Common myeloid progenitor, CD34-positive (primary cell): ENCODE results near the gene ANO1.

Source experiments
- CTCF ChIA-PET: fragments of 350-600 bp; sonication (Branson Sonifier 250); formaldehyde crosslinking; loops from one replicate; lab custom pipeline; 2021; ENCODE audit warnings: antibody characterized with exemption; lab: Charles Lee
- POLR2A ChIA-PET: fragments of 350-600 bp; sonication (Branson Sonifier 250); formaldehyde crosslinking; loops from one replicate; lab custom pipeline; 2021; ENCODE audit warnings: antibody characterized with exemption; lab: Charles Lee
- DNase-seq, 3 donors: peaks; one replicate each; pipeline versions ENCODE4 v3.0.0 to v3.0.0-alpha.2; 2013
- H3K27ac ChIP-seq, 2 experiments: 1 replicate in 1 of 2; 2 replicates in 1 of 2; pipeline ENCODE4 v1.7.0; 2013; ENCODE audit warnings: inconsistent platforms in 2 of 2, low read length in 2 of 2, mild to moderate bottlenecking in 2 of 2, low read depth in 1 of 2, moderate library complexity in 1 of 2; ENCODE audit not compliant: severe bottlenecking in 2 of 2, insufficient read depth in 1 of 2, poor library complexity in 1 of 2
- H3K27me3 ChIP-seq, 5 experiments: replicated peaks in 2 of 5; 1 replicate in 3 of 5; 2 replicates in 2 of 5; pipeline versions ENCODE4 v1.6.1 to v1.7.0; 2013; ENCODE audit warnings: low read length in 4 of 5, mild to moderate bottlenecking in 2 of 5, moderate library complexity in 2 of 5, inconsistent platforms in 1 of 5; ENCODE audit not compliant: insufficient read depth in 5 of 5, control insufficient read depth in 4 of 5
- H3K36me3 ChIP-seq, 4 experiments: 1 replicate in 2 of 4; 2 replicates in 2 of 4; pipeline versions ENCODE4 v1.6.1 to v1.7.0; 2013; ENCODE audit warnings: low read length in 3 of 4, control low read depth in 1 of 4, mild to moderate bottlenecking in 1 of 4; ENCODE audit not compliant: control insufficient read depth in 4 of 4, insufficient read depth in 4 of 4
- H3K4me1 ChIP-seq, 4 experiments: 1 replicate in 3 of 4; 2 replicates in 1 of 4; pipeline versions ENCODE4 v1.6.1 to v1.7.1; 2013; ENCODE audit warnings: low read length in 3 of 4, mild to moderate bottlenecking in 3 of 4, control low read depth in 1 of 4, inconsistent platforms in 1 of 4, moderate library complexity in 1 of 4; ENCODE audit not compliant: control insufficient read depth in 4 of 4, insufficient read depth in 4 of 4; ENCODE audit errors: control extremely low read depth in 1 of 4
- H3K4me3 ChIP-seq, 7 experiments: 1 replicate in 4 of 7; 2 replicates in 3 of 7; pipeline versions ENCODE4 v1.5.1 to v1.7.0; 2013; ENCODE audit warnings: mild to moderate bottlenecking in 7 of 7, low read length in 6 of 7, moderate library complexity in 6 of 7, inconsistent platforms in 2 of 7, low read depth in 2 of 7, control low read depth in 1 of 7; ENCODE audit not compliant: insufficient read depth in 4 of 7, control insufficient read depth in 1 of 7; ENCODE audit errors: extremely low read depth in 1 of 7
- H3K9me3 ChIP-seq, 5 experiments: 1 replicate in 4 of 5; 2 replicates in 1 of 5; pipeline versions ENCODE4 v1.6.1 to v1.7.1; 2013; ENCODE audit warnings: low read length in 4 of 5, mild to moderate bottlenecking in 2 of 5, inconsistent platforms in 1 of 5, low read depth in 1 of 5, moderate library complexity in 1 of 5; ENCODE audit not compliant: control insufficient read depth in 4 of 5, insufficient read depth in 2 of 5; ENCODE audit errors: control extremely low read depth in 1 of 5
- WGBS: methylation state at CpG from one replicate; pipeline ENCODE4 v1.1.5; 2013; ENCODE audit not compliant: insufficient coverage; 5-methylcytosine and 5-hydroxymethylcytosine counted together

The ANO1 gene

GRCh38 chr11:70095541-70096252 is 17.6 kb downstream of the ANO1 start:
- ChIA-PET POLR2A (no interaction called here), CTCF (interaction anchor here (1.0 kb wide), 1 partner anchor 177 kb away, joined by 3 read pairs; no protein-coding TSS in a partner anchor)
- DNase-seq: no peak
- Histone ChIP-seq H3K9me3 (no peaks in the 10 kb centered on the region), H3K4me3 (no peak overlapping the region), H3K27ac (no peak overlapping the region), H3K4me1 (no peaks in the 10 kb centered on the region), H3K36me3 (no peaks in the 10 kb centered on the region), H3K27me3 (peaks cover 0 to 38% (median 0%) of the 10 kb centered on the region in 5 experiments)
- WGBS: 79% methylated on average over 10 of the region's 13 CpGs

GRCh38 chr11:70097783-70098563 is 19.9 kb downstream of the ANO1 start:
- H3K4me1 ChIP-seq: no peaks in the 10 kb centered on the region
- WGBS: 89% methylated on average over 21 of the region's 23 CpGs
- CTCF ChIA-PET: no interaction called here

GRCh38 chr11:70098936-70099335 is 20.8 kb downstream of the ANO1 start:
- Histone ChIP-seq H3K9me3 (no peaks in the 10 kb centered on the region), H3K27me3 (peaks cover 0 to 30% (median 0%) of the 10 kb centered on the region in 5 experiments), H3K4me1 (no peaks in the 10 kb centered on the region), H3K4me3 (no peak overlapping the region), H3K36me3 (no peaks in the 10 kb centered on the region), H3K27ac (no peak overlapping the region)
- WGBS: 89% methylated on average over 11 of the region's 12 CpGs
- no peak for DNase-seq
- POLR2A ChIA-PET: no interaction called here
- CTCF ChIA-PET: no interaction called here

More at GRCh38 chr11:70097783-70098563, 19.9 kb downstream of the ANO1 start:
- H3K4me3 ChIP-seq: no peak overlapping the region
- H3K27me3 ChIP-seq: peaks cover 0 to 27% (median 0%) of the 10 kb centered on the region in 5 experiments
- no peak for DNase-seq
- H3K36me3 ChIP-seq: no peaks in the 10 kb centered on the region
- H3K9me3 ChIP-seq: no peaks in the 10 kb centered on the region
- no peak overlapping the region for H3K27ac ChIP-seq
- POLR2A ChIA-PET: no interaction called here

- H3K9me3 ChIP-seq: no peaks in the 10 kb centered on the region
- no peaks in the 10 kb centered on the region for H3K36me3 ChIP-seq
- peaks cover 0 to 36% (median 0%) of the 10 kb centered on the region in 5 experiments for H3K27me3 ChIP-seq
- H3K4me3 ChIP-seq: no peak overlapping the region
- H3K27ac ChIP-seq: no peak overlapping the region
- 90% methylated on average over 16 of the region's 16 CpGs for WGBS
- ChIA-PET POLR2A (no interaction called here), CTCF (no interaction called here)
- DNase-seq: no peak
- H3K4me1 ChIP-seq: no peaks in the 10 kb centered on the region
These were observed 21.6 kb downstream of the ANO1 start for GRCh38 chr11:70099578-70100279.

- no peak overlapping the region for H3K27ac ChIP-seq
- H3K9me3 ChIP-seq: no peaks in the 10 kb centered on the region
- no peaks in the 10 kb centered on the region for H3K4me1 ChIP-seq
- H3K27me3 ChIP-seq: peaks cover 0 to 40% (median 0%) of the 10 kb centered on the region in 5 experiments
- no peak overlapping the region for H3K4me3 ChIP-seq
- DNase-seq: no peak
- ChIA-PET CTCF (no interaction called here), POLR2A (no interaction called here)
- H3K36me3 ChIP-seq: no peaks in the 10 kb centered on the region
- WGBS: 61% methylated on average over 6 of the region's 8 CpGs
These were observed 22.1 kb downstream of the ANO1 start for GRCh38 chr11:70100280-70100603.

- Histone ChIP-seq H3K4me1 (no peaks in the 10 kb centered on the region), H3K4me3 (no peak overlapping the region), H3K36me3 (no peaks in the 10 kb centered on the region), H3K27ac (no peak overlapping the region), H3K27me3 (peaks cover 0 to 45% (median 0%) of the 10 kb centered on the region in 5 experiments), H3K9me3 (no peaks in the 10 kb centered on the region)
- CTCF ChIA-PET: no interaction called here
- POLR2A ChIA-PET: no interaction called here
- DNase-seq: no peak
- 94% methylated on average over 15 of the region's 15 CpGs for WGBS
These were observed 22.7 kb downstream of the ANO1 start for GRCh38 chr11:70100791-70101190.
